T-helper 2 cell (primary cell): ENCODE results near the gene PER3.
A peak's percentile ranks its signal among the peaks of the same experiment; 100 is the strongest.

ENCODE experiments used
- DNase-seq, 5 experiments: peaks; one replicate each; pipeline versions ENCODE4 v3.0.0 to v3.0.0-alpha.2; 2012 to 2022

The PER3 gene

DNA sequence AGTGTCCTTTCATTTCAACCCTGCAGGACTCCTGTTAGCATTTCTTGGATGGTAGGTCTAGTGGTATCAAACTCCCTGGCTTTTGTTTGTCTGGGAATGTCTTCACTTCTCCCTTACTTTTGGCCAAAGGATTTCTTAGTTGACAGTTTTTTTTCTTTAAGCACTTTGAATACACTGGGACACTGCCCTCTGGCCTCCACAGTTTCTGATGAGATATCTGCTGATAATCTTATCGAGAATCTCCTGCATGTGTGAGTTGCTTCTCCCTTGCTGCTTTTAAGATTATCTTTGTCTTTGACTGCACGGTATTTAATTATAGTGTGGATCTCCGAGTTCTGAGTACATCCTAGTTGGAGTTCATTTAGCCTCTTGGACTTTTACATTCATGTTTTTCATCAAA lies 55.4 kb downstream of the PER3 start:
- no peak for DNase-seq

DNA sequence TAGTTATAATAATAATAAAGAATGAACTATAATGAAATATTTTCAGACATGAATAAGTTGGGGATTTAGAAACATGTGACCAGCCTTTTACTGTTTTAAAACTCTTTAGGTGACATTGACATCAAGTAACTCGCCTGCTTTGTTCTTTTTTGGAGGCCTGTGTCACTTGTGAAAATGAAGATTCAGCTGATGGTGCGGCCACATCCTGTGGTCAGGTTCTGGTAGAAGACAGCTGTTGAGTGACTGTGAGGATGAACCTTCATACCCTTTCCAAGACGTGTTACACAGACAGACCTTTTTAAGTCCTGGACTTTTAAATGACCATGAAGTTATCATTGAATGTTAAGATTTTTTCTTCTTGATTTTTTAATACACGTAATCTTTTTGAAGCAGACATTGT lies 58.4 kb downstream of the PER3 start:
- DNase-seq = peak in 1 of 5 experiments; percentile 38

DNA sequence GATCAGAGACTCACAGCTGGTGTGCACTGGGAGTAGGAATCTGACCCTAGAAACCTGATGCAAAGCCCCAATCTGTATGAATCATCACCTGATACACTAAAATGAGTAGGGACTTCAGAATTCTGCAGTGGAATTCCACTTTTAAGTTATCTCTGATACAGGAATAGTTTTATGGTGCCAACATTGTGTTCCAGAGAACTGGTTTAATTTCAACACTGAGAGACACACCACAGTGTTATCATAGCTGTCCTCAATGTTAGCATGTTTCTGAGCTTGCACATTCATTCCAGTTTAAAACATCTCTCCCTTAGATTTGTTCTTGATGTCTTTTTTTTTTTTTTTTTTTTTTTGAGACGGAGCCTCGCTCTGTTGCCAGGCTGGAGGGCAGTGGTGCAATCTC lies 61.7 kb downstream of the PER3 start:
- no peak for DNase-seq

DNA sequence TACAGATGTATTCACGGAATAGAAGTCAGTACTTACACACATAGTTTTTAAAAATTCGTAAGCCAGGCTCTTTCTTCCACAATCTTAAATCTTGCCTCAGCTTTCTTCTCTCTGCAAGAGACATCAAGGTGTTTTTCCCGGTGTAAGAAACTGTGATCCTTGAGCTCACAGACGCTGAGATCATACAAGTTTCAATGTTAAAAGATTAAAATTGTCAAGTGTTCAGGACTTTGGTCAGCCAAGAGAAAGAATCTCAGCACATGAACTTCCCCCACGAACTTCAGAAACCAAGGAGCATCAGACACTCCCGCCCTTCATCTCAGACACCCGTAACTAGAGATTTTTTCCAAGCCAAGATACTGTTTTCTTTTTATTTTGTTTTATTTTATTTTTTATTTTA lies 62.6 kb downstream of the PER3 start:
- no peak for DNase-seq

DNA sequence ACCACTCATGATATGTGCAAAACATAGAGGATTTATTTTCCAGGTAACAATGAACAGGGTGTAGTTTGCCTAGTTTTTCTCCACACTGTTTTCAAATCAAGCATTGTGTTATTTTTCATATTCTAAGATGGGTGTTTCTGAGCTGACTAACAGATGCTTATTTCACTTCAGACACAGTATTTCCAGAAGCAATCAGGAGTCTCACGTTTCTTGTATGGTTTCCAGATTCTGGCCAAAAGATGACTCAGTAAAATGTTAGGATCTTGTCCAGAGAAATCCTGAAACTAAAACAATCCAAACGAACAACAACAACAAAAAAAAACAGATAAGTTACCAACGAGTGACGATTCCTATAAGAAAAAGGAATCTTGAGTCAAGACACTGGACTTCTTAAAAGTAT lies 63.5 kb downstream of the PER3 start:
- DNase-seq = no peak

DNA sequence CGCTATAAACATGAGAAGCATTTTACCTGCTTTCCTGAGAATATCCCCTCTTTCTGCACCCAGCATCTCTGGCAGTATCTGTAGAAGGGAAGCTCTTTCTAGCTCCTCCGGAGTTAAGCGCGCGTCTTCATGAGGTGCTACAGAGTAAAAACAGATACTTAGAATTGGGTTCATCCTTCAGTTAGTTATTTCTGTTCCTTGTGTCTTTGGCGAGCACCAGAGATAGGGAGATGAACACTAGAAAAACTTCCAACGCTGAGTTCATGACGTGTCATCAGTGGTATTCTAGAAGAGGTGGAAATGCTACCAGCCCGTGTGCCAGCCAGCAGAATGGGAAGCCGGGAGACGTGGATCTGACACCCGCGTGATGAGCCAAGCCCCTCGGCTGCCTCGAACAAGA lies 66.7 kb downstream of the PER3 start:
- no peak for DNase-seq

DNA sequence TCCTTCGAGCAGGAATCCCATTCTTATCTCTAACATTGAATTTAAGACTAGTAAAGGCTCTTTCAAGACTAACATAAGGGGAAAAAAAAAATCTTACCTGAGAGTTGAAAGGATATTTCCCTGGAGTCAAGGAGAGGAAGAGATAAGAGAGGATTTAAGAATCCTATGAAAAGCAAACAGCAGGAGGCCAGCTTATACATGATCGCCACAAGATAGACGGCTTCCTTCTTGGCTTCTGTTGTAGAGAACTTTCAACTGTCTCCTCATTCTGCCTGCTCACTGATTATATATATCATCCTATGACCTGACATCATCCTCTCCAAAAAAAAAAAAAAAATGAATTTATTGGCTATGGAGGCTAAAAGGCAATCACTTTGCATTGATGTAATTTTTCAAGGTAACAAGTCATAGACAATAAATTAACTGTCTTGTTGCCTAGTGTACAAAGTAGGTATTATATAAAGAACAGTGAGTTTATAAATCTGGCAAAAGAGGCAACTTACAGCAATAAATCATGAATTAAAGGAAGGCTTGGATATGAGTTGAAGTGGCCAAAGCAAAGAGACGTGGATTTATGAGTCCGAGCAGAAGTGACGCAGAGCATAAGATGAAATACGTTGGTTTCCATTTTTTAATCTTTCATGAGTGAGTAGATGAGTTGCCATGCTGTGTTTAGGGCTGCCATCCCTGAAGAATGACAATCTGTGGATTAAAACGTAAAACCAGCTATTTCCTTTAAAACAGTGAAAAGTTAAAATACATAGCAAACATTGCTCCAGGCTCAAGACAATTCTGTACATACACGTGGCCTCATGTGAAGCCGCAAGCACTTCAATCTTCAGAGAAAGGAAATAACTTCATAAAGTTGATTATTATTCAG lies 69.0 kb downstream of the PER3 start, which contains the start of gene UTS2:
TSS of gene UTS2 (minus strand) at position 262 of the 880 bp plus-strand sequence. CDS start at position 200, 62 bp downstream.
- DNase-seq = no peak

DNA sequence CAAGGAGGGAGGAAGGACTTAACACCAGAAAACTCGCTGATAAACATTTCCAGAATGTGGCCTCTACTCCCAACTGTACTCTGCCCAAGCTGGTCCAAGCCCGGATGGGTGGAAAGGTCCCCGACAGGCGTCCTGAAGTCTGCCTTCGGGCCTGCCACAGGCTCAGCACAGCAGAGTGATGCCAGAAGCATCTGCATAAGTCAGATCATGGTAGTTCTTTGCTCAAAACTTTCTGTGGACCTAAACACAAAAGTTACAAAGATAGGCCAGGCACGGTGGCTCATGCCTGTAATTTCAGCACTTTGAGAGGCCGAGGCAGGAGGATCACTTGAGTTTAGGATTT lies 69.6 kb downstream of the PER3 start:
- DNase-seq = no peak

DNA sequence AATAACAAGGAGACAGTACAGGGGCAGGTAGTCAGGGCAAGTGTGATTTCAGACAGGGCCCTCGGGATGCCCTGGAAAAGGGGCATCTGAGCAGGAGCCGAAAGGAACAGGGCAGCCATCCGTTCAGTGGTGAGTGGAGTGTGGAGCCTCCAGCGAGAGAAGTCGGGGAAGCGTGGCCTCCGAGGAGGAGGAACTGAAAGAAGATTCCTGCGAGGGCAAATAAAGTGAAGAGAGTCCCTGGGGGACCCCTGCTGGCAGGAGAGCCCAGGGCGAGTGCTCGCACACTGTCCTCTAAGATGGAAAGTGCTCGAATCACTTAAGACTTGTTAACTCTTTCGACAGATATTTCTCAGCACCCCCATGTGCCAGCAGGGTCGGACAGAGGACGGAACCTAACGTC lies 72.3 kb downstream of the PER3 start:
- DNase-seq = no peak

DNA sequence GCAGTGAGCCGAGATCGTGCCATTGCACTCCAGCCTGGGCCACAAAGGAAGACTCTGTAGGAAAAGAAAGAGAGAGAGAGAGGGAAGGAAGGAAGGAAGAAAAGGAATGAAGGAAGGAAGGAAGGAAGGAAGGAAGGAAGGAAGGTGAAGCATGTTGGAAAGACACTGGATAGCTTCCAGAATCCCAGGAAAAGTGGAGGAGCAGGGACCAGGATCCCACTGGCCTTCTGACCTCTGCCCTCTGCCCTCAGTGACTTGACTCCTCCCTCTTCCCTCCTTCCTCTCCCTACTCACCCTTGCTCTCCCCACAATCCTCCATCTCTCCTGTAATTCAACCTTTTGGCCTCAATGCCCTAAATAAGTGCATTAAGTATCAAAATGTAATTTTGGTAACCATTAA lies 72.9 kb downstream of the PER3 start:
- DNase-seq = no peak

DNA sequence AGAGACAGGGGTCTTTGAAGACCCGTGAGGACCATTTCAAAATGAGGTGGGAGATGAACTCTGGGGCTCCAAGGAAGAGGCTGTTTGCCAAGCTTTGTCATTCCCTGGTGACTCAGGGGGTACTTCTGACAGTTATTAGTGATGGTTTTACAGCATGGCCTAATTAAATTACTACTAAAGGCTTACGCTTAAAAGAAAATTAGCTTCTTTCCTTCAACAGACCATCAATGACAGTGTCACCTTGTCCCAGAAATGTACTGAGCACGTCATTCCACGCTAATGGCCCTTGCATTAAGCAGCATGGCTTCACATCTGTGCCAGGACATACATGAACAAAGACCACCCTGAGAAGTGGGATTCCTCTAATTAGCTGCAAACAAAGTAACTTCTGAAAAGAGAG lies 73.9 kb downstream of the PER3 start:
- DNase-seq = no peak

DNA sequence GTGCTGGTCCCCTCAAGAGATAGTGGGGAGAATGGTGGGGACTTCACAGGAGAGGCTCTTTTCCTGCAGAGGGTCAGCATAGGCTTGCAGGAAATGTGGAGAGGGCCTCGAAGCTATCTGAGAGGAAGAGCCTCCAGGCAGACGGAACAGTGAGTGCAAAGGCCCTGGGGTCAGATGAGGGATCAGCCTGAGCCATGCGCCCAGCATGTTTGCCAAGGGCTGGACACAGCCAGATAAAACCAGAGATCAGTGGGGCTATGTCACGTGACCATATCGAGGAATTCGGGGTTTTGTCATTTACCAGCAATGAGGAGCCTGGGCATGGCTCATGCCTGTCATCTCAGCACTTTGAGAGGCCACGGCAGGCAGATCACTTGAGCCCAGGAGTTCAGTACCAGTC lies 75.3 kb downstream of the PER3 start:
- DNase-seq = no peak

DNA sequence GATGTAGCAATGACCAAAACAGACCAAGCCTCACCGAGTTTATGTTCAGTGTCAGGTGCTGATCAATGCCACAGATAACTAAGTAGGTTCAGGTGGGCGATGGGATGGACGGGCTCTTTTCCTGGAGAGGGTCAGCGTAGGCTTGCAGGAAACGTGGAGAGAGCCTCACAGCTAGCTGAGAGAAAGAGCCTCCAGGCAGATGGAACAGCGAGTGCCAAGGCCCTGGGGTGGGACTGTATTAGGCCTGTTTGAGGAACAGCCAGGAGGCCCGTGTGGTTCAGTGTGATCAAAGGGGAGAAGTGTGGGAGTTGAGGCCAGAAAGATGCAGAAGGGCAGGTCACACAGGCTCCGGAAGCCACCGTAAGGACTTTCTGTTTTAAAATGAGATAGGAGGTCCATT lies 76.0 kb downstream of the PER3 start:
- no peak for DNase-seq

DNA sequence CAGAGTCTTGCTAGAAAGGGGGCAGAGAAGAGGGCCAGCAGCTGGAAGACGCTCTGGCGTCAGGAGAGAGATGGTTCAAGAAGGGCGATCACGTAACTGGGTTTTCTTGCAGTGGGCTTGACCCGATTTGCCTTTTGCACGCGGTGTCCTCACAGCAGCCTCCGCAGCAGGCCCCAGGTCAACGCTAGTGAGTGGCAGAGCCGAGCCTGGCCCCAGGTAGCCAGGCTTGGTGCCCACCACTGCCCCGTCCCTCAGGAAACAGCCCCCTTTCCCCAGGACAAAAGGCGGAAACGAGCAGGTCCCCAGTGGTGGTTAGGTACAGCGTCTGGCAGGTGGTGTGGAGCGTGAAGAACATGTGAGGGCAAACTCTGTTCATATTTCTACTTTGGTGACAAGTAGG lies 77.4 kb downstream of the PER3 start:
- no peak for DNase-seq

DNA sequence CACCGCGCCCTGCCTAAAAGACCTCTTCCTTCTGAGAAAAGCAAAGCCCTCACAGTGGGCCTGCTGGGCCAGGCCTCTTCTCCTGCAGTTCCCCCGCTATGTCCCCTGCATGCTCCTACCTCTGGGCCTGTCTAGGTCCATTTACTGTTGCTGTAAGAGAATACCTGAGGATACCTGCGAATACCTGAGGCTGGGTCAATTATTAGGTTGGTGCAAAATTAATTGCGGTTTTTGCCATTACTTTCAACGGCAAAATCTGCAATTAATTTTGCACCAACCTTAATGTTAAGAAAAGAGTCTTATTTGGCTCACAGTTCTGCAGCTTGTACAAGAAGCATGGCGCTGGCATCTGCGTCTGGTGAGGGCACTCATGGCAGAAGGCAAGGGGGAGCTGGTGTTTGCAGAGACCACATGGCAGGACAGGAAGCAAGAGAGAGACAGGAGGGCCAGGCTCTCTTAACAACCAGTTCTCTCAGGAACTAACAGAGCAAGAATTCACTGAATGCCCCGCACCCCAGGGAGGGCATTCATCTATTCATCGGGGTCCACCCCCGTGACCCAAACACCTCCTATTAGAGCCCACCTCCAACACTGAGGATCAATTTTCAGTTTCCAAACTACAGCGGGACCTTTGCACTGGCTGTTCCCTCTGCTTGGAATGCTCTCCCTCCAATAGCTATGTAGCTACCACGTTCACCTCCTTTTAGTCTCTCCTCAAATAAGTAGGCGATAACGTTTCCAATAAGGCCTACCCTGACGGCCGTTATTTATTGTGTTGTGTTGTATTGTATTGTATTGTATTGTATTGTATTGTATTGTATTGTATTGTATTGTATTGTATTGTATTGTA lies 78.3 kb downstream of the PER3 start:
- DNase-seq = no peak

DNA sequence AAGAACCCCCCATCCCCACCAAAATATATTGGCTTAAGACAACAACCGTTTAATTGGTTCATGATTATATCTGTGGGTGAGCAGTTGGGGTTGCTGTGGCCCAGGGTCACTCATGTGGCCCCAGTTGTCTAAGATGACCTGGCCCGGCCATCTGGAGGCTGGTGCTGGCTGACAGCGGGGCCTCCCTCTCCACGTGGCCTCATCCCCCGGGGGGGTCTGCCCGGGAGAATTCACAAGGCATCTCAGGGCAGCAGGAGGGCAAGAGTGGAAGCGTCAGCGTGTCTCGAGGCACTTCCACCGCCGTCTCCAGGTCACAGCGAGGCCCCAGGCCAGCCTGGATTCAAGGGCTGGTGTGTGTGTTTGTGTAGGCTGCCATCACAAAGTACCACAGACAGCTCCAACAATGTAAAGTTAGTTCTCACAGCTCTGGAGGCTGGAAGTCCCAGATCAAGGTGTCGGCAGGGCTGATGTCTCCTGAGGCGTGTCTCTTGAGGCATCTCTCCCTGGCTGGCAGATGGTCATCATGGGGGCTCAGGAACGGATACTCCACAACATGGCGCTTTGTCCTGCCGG lies 79.8 kb downstream of the PER3 start:
- DNase-seq = no peak

DNA sequence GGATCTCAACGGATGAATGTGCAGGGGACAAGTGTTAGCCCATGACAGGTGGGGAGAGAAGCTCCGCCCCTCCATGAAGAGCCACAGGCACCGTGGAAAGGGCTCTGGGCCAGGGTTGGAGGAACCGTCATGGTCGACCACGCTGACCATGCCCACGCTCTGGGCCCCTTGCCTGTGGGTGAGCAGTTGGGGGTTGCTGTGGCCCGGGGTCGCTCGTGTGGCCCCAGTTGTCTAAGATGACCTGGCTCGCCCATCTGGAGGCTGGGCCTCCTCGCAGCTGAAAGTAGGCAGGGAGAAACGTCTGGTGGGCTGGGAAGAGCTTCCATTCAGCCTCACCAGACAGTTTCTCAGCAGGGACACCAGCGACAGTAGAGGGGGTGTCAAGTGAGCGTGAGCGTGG lies 81.9 kb downstream of the PER3 start:
- DNase-seq = no peak

DNA sequence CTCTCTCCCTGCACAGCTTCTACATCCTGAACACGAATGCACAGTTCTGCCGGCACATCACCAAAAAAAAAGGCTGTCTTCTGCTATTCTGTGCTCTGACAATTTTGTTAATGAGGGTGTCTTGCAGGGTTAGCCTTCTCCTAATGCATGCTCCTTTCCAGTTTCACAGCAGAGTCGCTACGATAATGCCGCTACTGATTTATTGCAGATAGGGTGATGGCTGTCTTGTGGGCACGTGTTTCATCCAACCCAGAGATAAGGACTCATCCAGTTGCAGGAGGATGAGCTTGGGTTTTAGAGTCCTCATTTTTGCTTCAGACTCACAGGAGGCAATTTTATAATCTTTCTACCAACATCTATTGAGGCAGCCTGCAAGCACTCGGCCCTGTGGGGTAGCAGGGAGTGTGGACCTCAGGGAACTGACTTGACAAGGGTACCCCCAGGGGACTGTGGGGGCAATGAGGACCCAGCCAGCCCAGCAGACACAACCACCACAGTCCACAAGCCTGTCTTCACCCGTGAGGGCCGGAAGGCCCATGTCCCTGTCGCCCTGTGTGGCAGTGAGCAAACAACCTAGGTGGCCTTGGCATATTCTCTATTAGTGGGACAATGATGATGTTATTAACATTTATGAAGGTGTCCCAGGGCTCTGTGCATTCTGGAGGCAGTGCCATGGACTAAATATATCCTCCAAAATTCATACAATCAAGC lies 84.1 kb downstream of the PER3 start:
- DNase-seq = no peak

DNA sequence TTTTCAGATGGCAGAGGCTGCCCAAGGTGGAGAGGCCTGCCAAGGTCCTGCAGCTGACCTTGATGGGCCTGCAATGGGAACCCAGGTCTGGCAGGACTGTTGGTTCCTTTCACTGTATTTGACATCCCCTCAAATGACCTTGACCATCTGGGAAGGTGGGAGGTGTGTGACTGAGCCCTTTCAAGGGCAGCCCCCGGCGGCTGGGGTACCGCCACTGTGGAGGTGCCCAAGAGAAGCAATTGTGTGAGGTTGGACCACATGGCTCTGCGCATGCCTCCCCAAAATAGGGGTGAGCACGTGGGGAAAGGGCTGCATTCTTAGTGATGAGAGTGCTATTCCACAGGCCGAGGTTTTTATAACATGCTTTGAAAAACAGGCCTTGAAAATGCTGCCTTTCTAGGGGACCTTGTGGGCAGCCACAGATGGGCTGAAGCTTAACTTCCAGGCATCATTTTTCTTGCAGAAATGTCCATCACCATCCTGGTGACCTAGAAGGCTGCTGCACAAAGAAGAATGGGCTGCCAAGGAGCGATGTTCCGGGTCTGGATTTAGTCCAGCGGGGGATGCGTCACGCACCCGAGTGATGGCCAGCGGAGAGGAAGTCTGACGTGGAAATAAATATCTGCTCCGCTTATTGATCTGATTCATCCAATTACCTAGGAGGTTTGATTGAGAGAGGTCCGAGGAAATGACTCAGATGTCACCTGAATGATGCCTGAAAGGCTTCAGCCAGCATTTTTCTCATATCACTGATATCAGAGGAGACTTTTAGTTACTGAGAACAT lies 85.2 kb downstream of the PER3 start:
- no peak for DNase-seq

DNA sequence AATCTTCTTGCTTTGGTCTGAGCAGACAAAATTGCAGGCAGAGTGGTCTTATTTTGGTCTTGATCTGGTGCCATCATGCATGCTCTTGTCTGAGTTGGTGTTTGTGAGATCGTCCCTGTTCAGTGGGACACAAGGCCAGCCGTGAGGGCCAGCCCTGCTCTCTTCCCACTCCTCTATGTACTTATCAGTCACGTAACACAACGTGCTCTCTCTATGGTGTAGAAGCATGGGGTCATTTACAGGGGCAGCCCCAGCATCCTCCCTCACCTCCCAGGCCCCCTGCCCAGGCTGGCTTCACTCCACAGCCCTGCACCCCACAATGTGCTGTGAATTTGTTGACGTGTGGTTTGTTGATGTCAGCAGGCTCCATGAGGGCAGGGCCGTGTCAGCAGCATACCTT lies 87.0 kb downstream of the PER3 start:
- DNase-seq = no peak

DNA sequence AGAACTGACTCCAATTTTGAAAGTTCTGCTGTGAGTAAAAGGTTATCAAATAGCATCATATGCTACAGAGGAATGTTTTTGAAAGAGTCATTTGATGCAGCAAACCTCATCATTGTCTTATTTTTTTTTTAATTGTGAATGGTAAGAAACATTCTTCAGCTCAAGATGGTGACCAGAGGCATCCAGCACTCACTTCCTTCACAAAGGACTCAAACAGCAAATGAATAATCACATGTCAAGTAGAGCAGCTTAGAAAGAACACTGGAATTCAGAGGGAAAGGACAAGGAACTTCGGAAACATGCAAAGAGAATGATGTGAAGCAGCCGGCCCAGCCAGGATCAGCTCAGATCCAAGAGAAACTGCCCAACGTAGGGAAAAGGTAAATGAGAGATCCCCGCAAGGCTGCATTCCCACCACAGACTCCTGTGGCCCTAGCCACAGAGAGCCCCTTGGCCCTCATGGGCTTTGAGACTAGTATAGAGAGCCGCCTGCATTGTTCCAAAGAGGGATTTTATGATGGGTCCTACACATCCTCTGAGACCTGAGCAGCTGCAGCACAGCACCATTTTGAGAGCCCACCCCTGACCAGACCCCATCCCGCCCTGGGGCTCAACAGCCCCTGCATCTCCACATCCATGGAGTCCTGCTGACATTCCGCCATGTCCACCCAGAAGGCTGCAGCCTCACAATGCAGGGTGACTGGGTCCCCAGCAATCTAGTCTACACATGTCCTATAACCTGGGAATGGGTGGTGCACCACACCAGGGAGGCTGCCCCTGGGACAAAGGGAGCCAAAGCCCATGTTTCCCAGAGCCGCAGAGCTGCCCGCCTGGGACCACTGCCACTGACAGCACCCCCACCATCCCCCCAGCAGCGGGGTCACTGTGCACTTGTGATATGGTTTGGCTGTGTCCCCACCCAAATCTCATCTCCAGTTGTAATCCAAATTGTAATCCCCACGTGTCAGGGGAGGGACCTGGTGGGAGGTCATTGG lies 90.0 kb downstream of the PER3 start:
- no peak for DNase-seq
